ENCODE measurements around the gene USP49. TPM values are rescaled to one million over a fixed set of nuclear protein-coding genes. Genes with fewer than 3 reads are reported as not detected.
A peak's percentile ranks its signal among the peaks of the same experiment; 100 is the strongest.

Gene USP49
- total RNA-seq, 1 experiment from 2014 or later = 4.1 TPM

- no TSS peak for BruUV-seq (replicated peaks)
- intact Hi-C loops (cut with micrococcal nuclease) = loop anchor here (5.0 kb wide), 1 partner anchor 152 kb away; the partner anchor contains the start of gene TOMM6
- H3K4me1 Mint-ChIP-seq (ENCODE audit: insufficient read depth, unreplicated experiment) = peaks cover 31% of the 10 kb centered on the region
- no peaks in the 10 kb centered on the region for H3K27me3 Mint-ChIP-seq (ENCODE audit: insufficient read depth, unreplicated experiment)
- peak; percentile 65 for DNase-seq (ENCODE audit: unreplicated experiment)
- POLR2A ChIA-PET = interaction anchor here (1.0 to 14.4 kb wide), 8 partner anchors 9 to 158 kb away, joined by 3 to 157 read pairs (median 9); partner anchors contain the start of genes BYSL, MED20 and TAF8
- H3K9me3 Mint-ChIP-seq (ENCODE audit: unreplicated experiment) = no peaks in the 10 kb centered on the region
- CTCF ChIA-PET = interaction anchor here (0.8 to 10.1 kb wide), 13 partner anchors 9 to 151 kb away, joined by 3 to 117 read pairs (median 3); partner anchors contain the start of genes BYSL, MED20 and TAF8
- no peak for TF ChIP-seq CTCF (IDR thresholded peaks at IDR 0.05; ENCODE audit: unreplicated experiment)
- H3K4me3 Mint-ChIP-seq (ENCODE audit: unreplicated experiment) = peak overlapping the region; percentile 85
- peak overlapping the region; percentile 87 for H3K27ac Mint-ChIP-seq (ENCODE audit: low read depth, unreplicated experiment)
- H3K36me3 Mint-ChIP-seq (ENCODE audit: insufficient read depth, unreplicated experiment) = peaks cover 65% of the 10 kb centered on the region
These were observed 44.1 kb upstream of the USP49 start for GRCh38 chr6:41939176-41939847.

GRCh38 chr6:41938590-41939175, 43.5 kb upstream of the USP49 start:
- no TSS peak for BruUV-seq (replicated peaks)
- POLR2A ChIA-PET = interaction anchor here (1.0 to 14.4 kb wide), 7 partner anchors 8 to 157 kb away, joined by 3 to 157 read pairs (median 11); partner anchors contain the start of genes BYSL, MED20 and TAF8
- H3K36me3 Mint-ChIP-seq (ENCODE audit: insufficient read depth, unreplicated experiment) = peaks cover 71% of the 10 kb centered on the region
- CTCF ChIA-PET = interaction anchor here (0.8 to 10.1 kb wide), 9 partner anchors 9 to 108 kb away, joined by 3 to 117 read pairs (median 3); partner anchors contain the start of genes BYSL, MED20 and TAF8
- peak overlapping the region; percentile 85 for H3K4me3 Mint-ChIP-seq (ENCODE audit: unreplicated experiment)
- peaks cover 31% of the 10 kb centered on the region for H3K4me1 Mint-ChIP-seq (ENCODE audit: insufficient read depth, unreplicated experiment)
- H3K9me3 Mint-ChIP-seq (ENCODE audit: unreplicated experiment) = no peaks in the 10 kb centered on the region
- no peak for TF ChIP-seq CTCF (IDR thresholded peaks at IDR 0.05; ENCODE audit: unreplicated experiment)
- H3K27ac Mint-ChIP-seq (ENCODE audit: low read depth, unreplicated experiment) = peak overlapping the region; percentile 87
- no peak for DNase-seq (ENCODE audit: unreplicated experiment)
- no peaks in the 10 kb centered on the region for H3K27me3 Mint-ChIP-seq (ENCODE audit: insufficient read depth, unreplicated experiment)
- intact Hi-C loops (cut with micrococcal nuclease) = loop anchor here (5.0 kb wide), 1 partner anchor 151 kb away; the partner anchor contains the start of gene TOMM6

GRCh38 chr6:41937861-41938574, 42.8 kb upstream of the USP49 start:
- TF ChIP-seq CTCF (IDR thresholded peaks at IDR 0.05; ENCODE audit: unreplicated experiment) = no peak
- CTCF ChIA-PET = interaction anchor here (0.7 to 10.1 kb wide), 8 partner anchors 13 to 152 kb away, joined by 3 to 117 read pairs (median 5); partner anchors contain the start of genes BYSL, MED20 and TAF8

More at GRCh38 chr6:41937861-41938574, 42.8 kb upstream of the USP49 start:
- no peaks in the 10 kb centered on the region for H3K27me3 Mint-ChIP-seq (ENCODE audit: insufficient read depth, unreplicated experiment)
- H3K36me3 Mint-ChIP-seq (ENCODE audit: insufficient read depth, unreplicated experiment) = peaks cover 78% of the 10 kb centered on the region
- H3K4me1 Mint-ChIP-seq (ENCODE audit: insufficient read depth, unreplicated experiment) = peaks cover 31% of the 10 kb centered on the region
- no peaks in the 10 kb centered on the region for H3K9me3 Mint-ChIP-seq (ENCODE audit: unreplicated experiment)
- H3K27ac Mint-ChIP-seq (ENCODE audit: low read depth, unreplicated experiment) = peak overlapping the region; percentile 7
- no TSS peak for BruUV-seq (replicated peaks)
- POLR2A ChIA-PET = interaction anchor here (1.5 to 14.4 kb wide), 4 partner anchors 15 to 157 kb away, joined by 3 to 157 read pairs (median 74); partner anchors contain the start of genes BYSL, MED20 and TAF8
- H3K4me3 Mint-ChIP-seq (ENCODE audit: unreplicated experiment) = no peak overlapping the region
- intact Hi-C loops (cut with micrococcal nuclease) = loop anchor here (5.0 kb wide), 1 partner anchor 151 kb away; the partner anchor contains the start of gene TOMM6
- DNase-seq (ENCODE audit: unreplicated experiment) = no peak

All from MCF 10A (cell line).